Measurements from ENCODE around the gene BMERB1. TPM values are rescaled to one million over a fixed set of nuclear protein-coding genes. Genes with fewer than 3 reads are reported as not detected.

Gene BMERB1
- total RNA-seq, 2 donors from 2014 or later = 6.3 to 10.4 TPM

DNA sequence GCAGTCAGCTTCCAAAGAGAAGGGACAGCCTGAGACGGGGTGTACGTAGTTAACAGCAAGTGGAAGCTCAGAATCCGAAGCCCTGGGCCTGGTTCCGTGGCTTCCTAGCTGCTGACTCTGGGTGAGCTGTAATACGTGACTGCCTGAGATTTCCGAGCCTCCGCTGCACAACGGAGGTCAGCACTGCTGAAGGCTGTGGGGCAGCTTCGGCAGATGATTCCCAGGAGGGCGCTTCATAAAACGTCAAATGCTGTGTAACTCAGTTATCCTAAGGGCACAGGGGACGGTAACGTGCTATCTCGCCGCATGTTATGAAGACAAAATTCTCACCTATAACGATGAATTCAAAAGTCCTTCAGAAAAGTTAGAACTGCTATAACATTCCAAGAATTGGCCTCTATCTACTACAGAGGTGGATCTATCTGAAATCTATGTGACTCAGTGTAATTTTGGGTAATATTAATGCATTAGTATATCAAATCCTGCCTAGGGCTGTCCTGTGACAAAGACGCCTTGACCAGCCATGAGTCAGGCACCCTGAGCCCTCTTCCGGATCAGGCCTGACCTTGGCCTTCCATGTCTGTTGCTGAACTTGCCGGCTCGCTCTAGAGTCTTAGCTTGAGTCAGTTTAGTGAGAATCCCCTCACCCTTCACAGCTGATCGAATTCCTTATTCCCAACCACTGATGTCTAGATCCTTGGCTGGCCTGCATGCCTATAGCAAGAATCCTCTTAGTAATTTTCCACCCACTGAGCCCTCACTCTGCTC is 165.1 kb downstream of the BMERB1 start:
- Histone ChIP-seq H3K9me3 (ENCODE audit: control insufficient read depth, low read length) (no peaks in the 10 kb centered on the region), H3K36me3 (ENCODE audit: control insufficient read depth, insufficient read depth, low read length) (peaks cover 97% of the 10 kb centered on the region), H3K9ac (ENCODE audit: extremely low read depth, low read length, poor library complexity, severe bottlenecking) (no peak overlapping the region), H3K27me3 (ENCODE audit: control insufficient read depth, insufficient read depth, low read length, poor library complexity, severe bottlenecking) (no peaks in the 10 kb centered on the region), H3K27ac (ENCODE audit: low read depth, low read length) (no peak overlapping the region), H3K4me3 (ENCODE audit: low read length) (no peak overlapping the region), H3K4me1 (ENCODE audit: control insufficient read depth, insufficient read depth, low read length) (peaks cover 7% of the 10 kb centered on the region)
- no peaks in the 10 kb centered on the region for H3K9me3 Mint-ChIP-seq
- no peaks in the 10 kb centered on the region for H3K27me3 Mint-ChIP-seq (ENCODE audit: insufficient read depth)
- no peak for TF ChIP-seq CTCF (conservative IDR thresholded peaks at IDR 0.05)
- no peak for DNase-seq
- H3K36me3 Mint-ChIP-seq (ENCODE audit: low read depth) = peaks cover 83% of the 10 kb centered on the region
- WGBS, 2 experiments (ENCODE audit: insufficient coverage in 1 of 2, insufficient read length in 1 of 2) = 94 to 95% methylated on average over 20 to 21 of the region's 21 CpGs
- no peak overlapping the region for H3K27ac Mint-ChIP-seq
- H3K4me3 Mint-ChIP-seq = no peak overlapping the region
- H3K4me1 Mint-ChIP-seq = peaks cover 10% of the 10 kb centered on the region

- Histone ChIP-seq H3K9me3 (ENCODE audit: control insufficient read depth, low read length) (no peaks in the 10 kb centered on the region), H3K27ac (ENCODE audit: low read depth, low read length) (no peak overlapping the region), H3K27me3 (ENCODE audit: control insufficient read depth, insufficient read depth, low read length, poor library complexity, severe bottlenecking) (no peaks in the 10 kb centered on the region), H3K4me1 (ENCODE audit: control insufficient read depth, insufficient read depth, low read length) (peaks cover 7% of the 10 kb centered on the region), H3K9ac (ENCODE audit: extremely low read depth, low read length, poor library complexity, severe bottlenecking) (no peak overlapping the region), H3K36me3 (ENCODE audit: control insufficient read depth, insufficient read depth, low read length) (peaks cover 81% of the 10 kb centered on the region), H3K4me3 (ENCODE audit: low read length) (no peak overlapping the region)
- TF ChIP-seq CTCF (conservative IDR thresholded peaks at IDR 0.05) = no peak
- H3K36me3 Mint-ChIP-seq (ENCODE audit: low read depth) = peaks cover 76% of the 10 kb centered on the region
- peaks cover 10% of the 10 kb centered on the region for H3K4me1 Mint-ChIP-seq
- no peak overlapping the region for H3K27ac Mint-ChIP-seq
- H3K27me3 Mint-ChIP-seq (ENCODE audit: insufficient read depth) = no peaks in the 10 kb centered on the region
- no peak overlapping the region for H3K4me3 Mint-ChIP-seq
- no peaks in the 10 kb centered on the region for H3K9me3 Mint-ChIP-seq
- WGBS, 2 experiments (ENCODE audit: insufficient coverage in 1 of 2, insufficient read length in 1 of 2) = 84 to 90% methylated on average over 8 to 9 of the region's 9 CpGs
- peak; percentile 85 for DNase-seq
Measured at GRCh38 chr16:15601212-15601879, 167.0 kb downstream of the BMERB1 start.

DNA sequence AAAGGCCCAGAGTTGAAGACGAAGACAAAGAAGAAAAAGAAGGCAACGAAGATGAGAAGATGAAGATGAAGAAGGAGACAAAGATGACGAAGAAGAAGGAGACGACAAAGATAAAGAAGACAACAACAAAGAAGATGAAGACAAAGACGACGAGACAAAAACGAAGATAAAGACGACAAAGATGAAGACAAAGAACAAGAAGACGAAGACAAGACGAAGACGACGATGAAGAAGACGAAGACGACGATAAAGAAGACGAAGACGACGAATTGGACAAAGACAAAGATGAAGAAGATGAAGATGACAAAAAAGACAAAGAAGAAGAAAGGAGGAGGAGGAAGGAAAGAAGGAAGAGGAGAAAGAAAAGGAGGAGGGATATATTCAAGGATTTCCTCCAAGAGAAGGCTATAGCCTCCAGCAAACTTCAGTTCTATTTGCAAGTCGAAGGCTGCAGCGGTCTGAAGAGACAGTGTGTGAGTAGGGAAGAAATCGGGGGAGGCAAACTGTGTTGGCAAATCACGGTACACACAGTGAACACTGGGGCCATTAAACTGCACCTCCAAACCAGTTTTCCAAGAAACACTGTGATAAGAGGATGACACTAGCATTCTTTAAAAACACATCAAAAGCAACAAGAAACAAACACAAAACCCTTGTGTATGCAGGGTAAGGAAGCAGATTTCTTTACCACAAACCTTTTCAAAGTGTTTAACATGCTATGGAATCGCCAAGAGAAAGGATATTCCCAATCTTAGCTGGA is 168.1 kb downstream of the BMERB1 start:
- H3K9me3 Mint-ChIP-seq = no peaks in the 10 kb centered on the region
- no peak overlapping the region for H3K9ac ChIP-seq (ENCODE audit: extremely low read depth, low read length, poor library complexity, severe bottlenecking)
- WGBS, 2 experiments (ENCODE audit: insufficient coverage in 1 of 2, insufficient read length in 1 of 2) = 96 to 97% methylated on average over 22 to 23 of the region's 23 CpGs
- no peaks in the 10 kb centered on the region for H3K27me3 ChIP-seq (ENCODE audit: control insufficient read depth, insufficient read depth, low read length, poor library complexity, severe bottlenecking)
- no peak overlapping the region for H3K27ac Mint-ChIP-seq
- no peak for TF ChIP-seq CTCF (conservative IDR thresholded peaks at IDR 0.05)
- no peak overlapping the region for H3K4me3 Mint-ChIP-seq
- no peak overlapping the region for H3K27ac ChIP-seq (ENCODE audit: low read depth, low read length)
- H3K36me3 Mint-ChIP-seq (ENCODE audit: low read depth) = peaks cover 74% of the 10 kb centered on the region
- H3K36me3 ChIP-seq (ENCODE audit: control insufficient read depth, insufficient read depth, low read length) = peaks cover 70% of the 10 kb centered on the region
- peaks cover 10% of the 10 kb centered on the region for H3K4me1 Mint-ChIP-seq
- H3K27me3 Mint-ChIP-seq (ENCODE audit: insufficient read depth) = no peaks in the 10 kb centered on the region
- H3K9me3 ChIP-seq (ENCODE audit: control insufficient read depth, low read length) = no peaks in the 10 kb centered on the region
- no peak overlapping the region for H3K4me3 ChIP-seq (ENCODE audit: low read length)
- H3K4me1 ChIP-seq (ENCODE audit: control insufficient read depth, insufficient read depth, low read length) = peaks cover 7% of the 10 kb centered on the region
- no peak for DNase-seq
